SK-N-SH treated with all-trans-retinoic acid at 6 μM for 48 hours (cell line): Measurements from ENCODE around the gene TNC.

Source experiments
- ATAC-seq: fragments of 200-7000 bp; cut with Tn5 transposase; 3 replicates; pipeline ENCODE4 v1.9.1; 2020; ENCODE audit warnings: mild to moderate bottlenecking, moderate library complexity
- ARNTL ChIP-seq: fragments of 450-650 bp; formaldehyde crosslinking; IDR thresholded peaks from 2 replicates; pipeline ENCODE4 v1.5.0; 2020; ENCODE audit warnings: low read depth, mild to moderate bottlenecking, moderate library complexity, borderline replicate concordance
- BACH2 ChIP-seq: fragments of 250-450 bp; sonication (Bioruptor Pico); IDR thresholded peaks from 2 replicates; pipeline ENCODE4 v1.9.0; 2021; ENCODE audit warnings: mild to moderate bottlenecking, borderline replicate concordance
- CSDC2 ChIP-seq: fragments of 250-450 bp; sonication (Bioruptor Pico); IDR thresholded peaks from 2 replicates; pipeline ENCODE4 v1.5.0; 2020; ENCODE audit warnings: mild to moderate bottlenecking, moderate library complexity
- CSRNP3 ChIP-seq: fragments of 250-450 bp; sonication (Bioruptor Pico); IDR thresholded peaks from 2 replicates; pipeline ENCODE4 v1.5.1; 2021; ENCODE audit warnings: mild to moderate bottlenecking, moderate library complexity
- ESRRG ChIP-seq: fragments of 250-450 bp; sonication (Bioruptor Pico); IDR thresholded peaks from 2 replicates; pipeline ENCODE4 v1.6.1; 2021; ENCODE audit warnings: mild to moderate bottlenecking
- GLIS3 ChIP-seq: fragments of 250-450 bp; sonication (Bioruptor Pico); IDR thresholded peaks from 2 replicates; pipeline ENCODE4 v1.5.0; 2020; ENCODE audit warnings: mild to moderate bottlenecking, moderate library complexity
- ISL1 ChIP-seq: fragments of 250-450 bp; sonication (Bioruptor Pico); IDR thresholded peaks from 2 replicates; pipeline ENCODE4 v2.1.2; 2022; ENCODE audit warnings: mild to moderate bottlenecking, moderate library complexity
- OSR1 ChIP-seq: fragments of 250-450 bp; sonication (Bioruptor Pico); IDR thresholded peaks from 2 replicates; pipeline ENCODE4 v1.8.0; 2022; ENCODE audit warnings: moderate library complexity, mild to moderate bottlenecking, inconsistent platforms
- PATZ1 ChIP-seq: fragments of 250-450 bp; sonication (Bioruptor Pico); IDR thresholded peaks from 2 replicates; pipeline ENCODE4 v1.8.0; 2020; ENCODE audit warnings: mild to moderate bottlenecking, moderate library complexity, borderline replicate concordance
- POU6F1 ChIP-seq: fragments of 250-450 bp; sonication (Bioruptor Pico); IDR thresholded peaks from 2 replicates; pipeline ENCODE4 v1.8.0; 2021; ENCODE audit warnings: low read depth, mild to moderate bottlenecking, moderate library complexity, borderline replicate concordance
- RARB ChIP-seq: fragments of 250-450 bp; sonication (Bioruptor Pico); IDR thresholded peaks from 2 replicates; pipeline ENCODE4 v1.8.0; 2021; ENCODE audit warnings: mild to moderate bottlenecking, moderate library complexity
- SNAI2 ChIP-seq: fragments of 250-450 bp; sonication (Bioruptor Pico); IDR thresholded peaks from 2 replicates; pipeline ENCODE4 v1.5.0; 2020; ENCODE audit warnings: mild to moderate bottlenecking, moderate library complexity
- TCF4 ChIP-seq: fragments of 250-450 bp; sonication (Bioruptor Pico); IDR thresholded peaks from 2 replicates; pipeline ENCODE4 v1.8.0; 2021; ENCODE audit warnings: mild to moderate bottlenecking, moderate library complexity, borderline replicate concordance
- TOX ChIP-seq: fragments of 250-450 bp; sonication (Bioruptor Pico); IDR thresholded peaks from 2 replicates; pipeline ENCODE4 v1.8.0; 2021; ENCODE audit warnings: mild to moderate bottlenecking, moderate library complexity, borderline replicate concordance
- TSHZ2 ChIP-seq: fragments of 250-450 bp; sonication (Bioruptor Pico); IDR thresholded peaks from 2 replicates; pipeline ENCODE4 v1.5.0; 2020; ENCODE audit warnings: mild to moderate bottlenecking, moderate library complexity
- ZFP3 ChIP-seq: fragments of 250-450 bp; sonication (Bioruptor Pico); IDR thresholded peaks from 2 replicates; pipeline ENCODE4 v1.5.0; 2020; ENCODE audit warnings: mild to moderate bottlenecking, moderate library complexity
- ZFP30 ChIP-seq: fragments of 450-650 bp; formaldehyde crosslinking; IDR thresholded peaks from 2 replicates; pipeline ENCODE4 v1.5.0; 2022; ENCODE audit warnings: mild to moderate bottlenecking, moderate library complexity
- ZNF565 ChIP-seq: fragments of 450-650 bp; formaldehyde crosslinking; conservative IDR thresholded peaks from 2 replicates; pipeline ENCODE4 v1.5.0; 2020; ENCODE audit warnings: low read depth, mild to moderate bottlenecking, moderate library complexity
- ZNF70 ChIP-seq: fragments of 450-650 bp; formaldehyde crosslinking; IDR thresholded peaks from 2 replicates; pipeline ENCODE4 v1.5.0; 2020; ENCODE audit warnings: mild to moderate bottlenecking, moderate library complexity
- ZNF8 ChIP-seq: fragments of 450-650 bp; formaldehyde crosslinking; IDR thresholded peaks from 2 replicates; pipeline ENCODE4 v1.5.0; 2020; ENCODE audit warnings: mild to moderate bottlenecking, moderate library complexity
- TF ChIP-seq, protein P1 (sequence below): fragments of 250-450 bp; sonication (Bioruptor Pico); IDR thresholded peaks from 2 replicates; pipeline ENCODE4 v1.5.1; 2020; ENCODE audit warnings: low read depth, mild to moderate bottlenecking, moderate library complexity

Gene TNC

DNA sequence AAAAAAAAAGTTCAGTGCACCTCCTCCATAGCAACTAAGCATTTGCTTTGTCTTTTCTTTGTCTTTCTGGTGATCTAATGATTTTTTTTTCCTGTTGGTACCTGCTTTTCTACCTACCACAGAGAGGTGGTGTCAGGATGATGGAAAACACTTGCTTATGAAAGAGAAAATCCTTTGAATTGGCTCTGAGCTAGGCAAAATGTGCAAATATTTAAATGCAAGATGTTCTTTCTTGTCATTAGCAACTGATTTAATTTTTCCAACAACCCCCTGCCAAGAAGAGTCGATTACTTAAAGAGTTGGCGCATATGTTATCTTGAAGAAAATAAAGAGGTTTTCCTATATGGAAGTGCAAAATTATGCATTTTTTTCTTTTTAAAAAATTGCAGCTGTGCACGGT is 37.7 kb downstream of the TNC start:
- TF ChIP-seq OSR1 (CRISPR knock-in tag) (no peak), PATZ1 (no peak), ZNF565 (CRISPR knock-in tag) (no peak), SNAI2 (CRISPR knock-in tag) (no peak), TSHZ2 (CRISPR knock-in tag) (no peak), POU6F1 (CRISPR knock-in tag) (no peak), ZNF70 (CRISPR knock-in tag) (no peak), RARB (CRISPR knock-in tag) (no peak), TCF4 (CRISPR knock-in tag) (no peak), BACH2 (CRISPR knock-in tag) (no peak), ISL1 (CRISPR knock-in tag) (no peak), ESRRG (no peak), ZFP3 (CRISPR knock-in tag) (no peak), ZFP30 (CRISPR knock-in tag) (no peak), CSDC2 (CRISPR knock-in tag) (no peak)
- no peak for ATAC-seq

DNA sequence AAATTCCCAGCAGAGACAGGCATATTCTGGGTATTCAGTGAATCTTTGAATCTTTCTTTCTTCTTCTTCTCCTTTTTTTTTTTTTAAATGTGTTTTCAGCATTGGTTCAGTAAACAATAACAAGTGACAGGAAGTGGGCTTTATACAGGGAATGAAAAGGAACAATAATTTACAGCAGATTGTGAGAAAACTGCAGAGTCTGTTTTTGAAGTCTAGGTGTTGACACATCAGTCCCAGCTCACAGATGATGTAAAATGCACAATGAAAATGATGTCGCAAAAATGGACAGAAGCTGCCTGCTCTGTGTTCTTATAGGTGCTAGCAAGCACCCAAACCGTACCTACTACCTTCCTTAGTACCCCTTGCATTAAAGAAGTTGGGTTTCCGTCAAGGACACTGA is 38.8 kb downstream of the TNC start:
- ATAC-seq, result no peak
- TF ChIP-seq SNAI2 (CRISPR knock-in tag), result no peak
- TF ChIP-seq CSDC2 (CRISPR knock-in tag), result no peak
- TF ChIP-seq ZNF8 (CRISPR knock-in tag), result no peak
- TF ChIP-seq ARNTL (CRISPR knock-in tag), result no peak
- no peak for TF ChIP-seq PATZ1
- TF ChIP-seq ISL1 (CRISPR knock-in tag), result no peak
- no peak for TF ChIP-seq CSRNP3
- no peak for TF ChIP-seq POU6F1 (CRISPR knock-in tag)
- TF ChIP-seq, protein P1, sequence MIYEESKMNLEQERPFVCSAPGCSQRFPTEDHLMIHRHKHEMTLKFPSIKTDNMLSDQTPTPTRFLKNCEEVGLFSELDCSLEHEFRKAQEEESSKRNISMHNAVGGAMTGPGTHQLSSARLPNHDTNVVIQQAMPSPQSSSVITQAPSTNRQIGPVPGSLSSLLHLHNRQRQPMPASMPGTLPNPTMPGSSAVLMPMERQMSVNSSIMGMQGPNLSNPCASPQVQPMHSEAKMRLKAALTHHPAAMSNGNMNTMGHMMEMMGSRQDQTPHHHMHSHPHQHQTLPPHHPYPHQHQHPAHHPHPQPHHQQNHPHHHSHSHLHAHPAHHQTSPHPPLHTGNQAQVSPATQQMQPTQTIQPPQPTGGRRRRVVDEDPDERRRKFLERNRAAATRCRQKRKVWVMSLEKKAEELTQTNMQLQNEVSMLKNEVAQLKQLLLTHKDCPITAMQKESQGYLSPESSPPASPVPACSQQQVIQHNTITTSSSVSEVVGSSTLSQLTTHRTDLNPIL (CRISPR knock-in tag), result no peak
- TF ChIP-seq ESRRG, result no peak
- no peak for TF ChIP-seq TOX (CRISPR knock-in tag)
- no peak for TF ChIP-seq OSR1 (CRISPR knock-in tag)
- no peak for TF ChIP-seq ZFP3 (CRISPR knock-in tag)
- no peak for TF ChIP-seq GLIS3
- no peak for TF ChIP-seq ZFP30 (CRISPR knock-in tag)
- TF ChIP-seq ZNF70 (CRISPR knock-in tag), result no peak
